Fibroblast of lung (primary cell): ENCODE data around the gene ATG9A.

Source experiments
- EZH2 ChIP-seq: IDR thresholded peaks from 2 replicates; pipeline ENCODE4 v1.5.1; 2012; ENCODE audit warnings: low read length, control low read depth, mild to moderate bottlenecking; ENCODE audit errors: missing control alignments
- TF ChIP-seq, protein P1 (sequence below), 2 donors: IDR thresholded peaks in 1 of 2; conservative IDR thresholded peaks in 1 of 2; 1 replicate in 1 of 2; 2 replicates in 1 of 2; pipeline ENCODE4 v1.5.1; 2011 to 2012; ENCODE audit warnings: low read length in 2 of 2, control low read depth in 1 of 2, inconsistent platforms in 1 of 2, low read depth in 1 of 2, mild to moderate bottlenecking in 1 of 2

DNA sequence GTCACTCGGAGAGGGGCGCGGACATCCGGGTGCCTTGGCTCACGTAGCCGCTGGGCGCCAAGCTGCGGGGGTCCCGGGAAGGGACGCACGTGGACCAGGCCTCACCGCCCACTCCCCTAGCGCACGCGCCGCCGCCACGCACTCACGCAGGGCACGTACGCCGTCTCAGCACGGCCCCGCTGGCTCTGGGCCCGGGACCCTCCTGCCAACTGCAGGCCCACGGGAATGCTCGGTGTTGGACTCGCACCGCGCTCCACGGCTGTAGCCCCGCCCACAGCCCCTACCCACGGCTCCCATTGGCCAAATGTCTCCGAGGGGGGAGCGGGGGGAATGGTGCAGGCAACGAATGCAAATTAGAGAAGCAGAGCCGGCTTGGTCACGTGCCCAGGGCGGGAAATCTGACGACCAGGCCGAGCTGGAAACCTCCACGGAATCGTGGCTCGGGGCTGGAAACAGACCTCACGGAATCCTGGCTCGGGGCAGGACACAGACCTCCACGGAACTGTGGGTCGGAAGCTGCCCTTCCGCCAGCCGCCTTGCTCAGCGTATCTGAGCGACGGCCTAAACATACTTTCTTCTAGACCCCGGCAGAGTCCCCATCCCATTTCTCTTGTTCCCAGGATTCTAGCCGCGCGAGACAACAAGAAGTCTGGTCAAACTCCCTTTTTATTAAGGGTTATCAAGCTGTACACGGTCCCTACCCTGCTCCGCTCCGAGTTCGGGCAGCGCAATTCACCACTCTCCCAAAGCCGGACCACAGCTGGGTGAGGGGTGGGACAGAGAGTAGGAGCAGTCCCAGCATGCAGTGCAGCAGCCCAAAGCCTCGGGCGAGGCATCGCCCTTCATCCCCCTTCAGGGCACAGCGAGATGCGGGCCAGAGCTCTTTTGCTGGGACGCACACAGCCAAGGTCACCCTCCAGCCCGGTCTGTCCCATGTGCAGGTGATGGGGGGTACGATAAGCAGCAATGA, 10.4 kb downstream of the ATG9A start, which contains the start of gene ABCB6:
- TF ChIP-seq EZH2: no peak
- TF ChIP-seq, protein P1, sequence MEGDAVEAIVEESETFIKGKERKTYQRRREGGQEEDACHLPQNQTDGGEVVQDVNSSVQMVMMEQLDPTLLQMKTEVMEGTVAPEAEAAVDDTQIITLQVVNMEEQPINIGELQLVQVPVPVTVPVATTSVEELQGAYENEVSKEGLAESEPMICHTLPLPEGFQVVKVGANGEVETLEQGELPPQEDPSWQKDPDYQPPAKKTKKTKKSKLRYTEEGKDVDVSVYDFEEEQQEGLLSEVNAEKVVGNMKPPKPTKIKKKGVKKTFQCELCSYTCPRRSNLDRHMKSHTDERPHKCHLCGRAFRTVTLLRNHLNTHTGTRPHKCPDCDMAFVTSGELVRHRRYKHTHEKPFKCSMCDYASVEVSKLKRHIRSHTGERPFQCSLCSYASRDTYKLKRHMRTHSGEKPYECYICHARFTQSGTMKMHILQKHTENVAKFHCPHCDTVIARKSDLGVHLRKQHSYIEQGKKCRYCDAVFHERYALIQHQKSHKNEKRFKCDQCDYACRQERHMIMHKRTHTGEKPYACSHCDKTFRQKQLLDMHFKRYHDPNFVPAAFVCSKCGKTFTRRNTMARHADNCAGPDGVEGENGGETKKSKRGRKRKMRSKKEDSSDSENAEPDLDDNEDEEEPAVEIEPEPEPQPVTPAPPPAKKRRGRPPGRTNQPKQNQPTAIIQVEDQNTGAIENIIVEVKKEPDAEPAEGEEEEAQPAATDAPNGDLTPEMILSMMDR (conservative IDR thresholded peaks at IDR 0.05 in 1 of 2, IDR thresholded peaks at IDR 0.05 in 1 of 2; ENCODE audit: low read depth in 1 of 2, low read length in 2 of 2): no peak
